WERI-Rb-1 (cell line): ENCODE data around the gene FOXN3.

Experiments
- DNase-seq: peaks from one replicate; pipeline ENCODE4 v3.0.0-alpha.2; 2020
- H3K27ac ChIP-seq: fragments of 250-450 bp; sonication (Bioruptor Pico); 2 replicates; pipeline ENCODE4 v1.5.1; 2020; ENCODE audit warnings: mild to moderate bottlenecking, moderate library complexity
- H3K27me3 ChIP-seq: fragments of 250-450 bp; sonication (Bioruptor Pico); 2 replicates; pipeline ENCODE4 v1.5.1; 2021; ENCODE audit warnings: mild to moderate bottlenecking, low read depth, moderate library complexity; ENCODE audit not compliant: insufficient read depth, severe bottlenecking
- H3K36me3 ChIP-seq: fragments of 250-450 bp; sonication (Bioruptor Pico); 2 replicates; pipeline ENCODE4 v1.5.1; 2020; ENCODE audit warnings: mild to moderate bottlenecking, moderate library complexity
- H3K4me3 ChIP-seq: 2 replicates; pipeline ENCODE4 v1.5.1; 2011; ENCODE audit warnings: low read depth, mild to moderate bottlenecking, control low read depth, low read length
- H3K9me3 ChIP-seq: fragments of 250-450 bp; sonication (Bioruptor Pico); 2 replicates; pipeline ENCODE4 v1.5.1; 2021; ENCODE audit warnings: mild to moderate bottlenecking, moderate library complexity; ENCODE audit not compliant: severe bottlenecking
- TF ChIP-seq, protein P1 (sequence below): IDR thresholded peaks from 2 replicates; pipeline ENCODE4 v1.5.1; 2011; ENCODE audit warnings: low read depth, mild to moderate bottlenecking, control low read depth, inconsistent platforms, low read length

Gene FOXN3

DNA sequence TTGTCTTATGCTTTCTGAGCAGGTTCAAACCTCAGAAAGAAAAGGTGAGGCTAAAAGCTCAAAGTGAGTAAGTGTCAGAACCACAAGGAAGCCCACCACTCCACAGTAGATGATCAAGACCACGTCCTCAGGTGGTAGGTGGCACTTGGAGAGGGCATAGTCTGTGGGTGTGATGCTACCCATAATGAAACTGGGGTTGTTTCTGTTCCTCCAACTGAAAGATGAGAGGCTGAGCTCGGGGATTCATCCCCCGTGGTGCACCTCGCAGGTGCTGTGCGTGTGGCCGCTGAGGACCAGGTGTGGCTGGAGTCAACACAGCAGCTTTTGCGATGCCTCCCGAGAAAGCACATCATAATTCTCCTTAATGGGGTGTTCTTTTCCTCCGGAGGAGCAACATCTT, 306.9 kb downstream of the FOXN3 start:
- H3K27ac ChIP-seq = no peak overlapping the region
- no peaks in the 10 kb centered on the region for H3K27me3 ChIP-seq
- TF ChIP-seq, protein P1, sequence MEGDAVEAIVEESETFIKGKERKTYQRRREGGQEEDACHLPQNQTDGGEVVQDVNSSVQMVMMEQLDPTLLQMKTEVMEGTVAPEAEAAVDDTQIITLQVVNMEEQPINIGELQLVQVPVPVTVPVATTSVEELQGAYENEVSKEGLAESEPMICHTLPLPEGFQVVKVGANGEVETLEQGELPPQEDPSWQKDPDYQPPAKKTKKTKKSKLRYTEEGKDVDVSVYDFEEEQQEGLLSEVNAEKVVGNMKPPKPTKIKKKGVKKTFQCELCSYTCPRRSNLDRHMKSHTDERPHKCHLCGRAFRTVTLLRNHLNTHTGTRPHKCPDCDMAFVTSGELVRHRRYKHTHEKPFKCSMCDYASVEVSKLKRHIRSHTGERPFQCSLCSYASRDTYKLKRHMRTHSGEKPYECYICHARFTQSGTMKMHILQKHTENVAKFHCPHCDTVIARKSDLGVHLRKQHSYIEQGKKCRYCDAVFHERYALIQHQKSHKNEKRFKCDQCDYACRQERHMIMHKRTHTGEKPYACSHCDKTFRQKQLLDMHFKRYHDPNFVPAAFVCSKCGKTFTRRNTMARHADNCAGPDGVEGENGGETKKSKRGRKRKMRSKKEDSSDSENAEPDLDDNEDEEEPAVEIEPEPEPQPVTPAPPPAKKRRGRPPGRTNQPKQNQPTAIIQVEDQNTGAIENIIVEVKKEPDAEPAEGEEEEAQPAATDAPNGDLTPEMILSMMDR = no peak
- H3K4me3 ChIP-seq = no peak overlapping the region
- H3K9me3 ChIP-seq = no peaks in the 10 kb centered on the region
- no peaks in the 10 kb centered on the region for H3K36me3 ChIP-seq
- DNase-seq = no peak

DNA sequence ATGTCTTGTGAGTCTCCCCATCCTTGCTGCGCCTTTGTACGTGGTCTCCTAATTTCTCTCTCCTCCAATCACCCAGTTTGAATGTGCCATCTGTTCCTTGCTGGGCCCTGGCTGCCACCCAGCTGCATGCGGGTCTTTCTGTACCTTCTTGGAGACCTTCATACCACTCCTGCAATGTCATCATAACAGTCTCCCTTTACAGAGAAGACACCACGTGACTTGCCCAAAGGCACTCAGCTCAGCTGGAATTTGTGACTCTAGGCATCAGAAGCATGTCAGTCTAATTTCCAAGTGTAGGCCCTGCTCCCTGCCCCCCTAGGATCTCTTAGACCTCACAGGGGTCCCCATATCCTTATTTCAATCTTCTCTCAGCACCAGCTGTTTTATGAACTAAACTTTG, 308.4 kb downstream of the FOXN3 start:
- TF ChIP-seq, protein P1 = no peak
- no peak overlapping the region for H3K27ac ChIP-seq
- no peaks in the 10 kb centered on the region for H3K36me3 ChIP-seq
- H3K4me3 ChIP-seq = no peak overlapping the region
- no peaks in the 10 kb centered on the region for H3K9me3 ChIP-seq
- no peak for DNase-seq
- H3K27me3 ChIP-seq = no peaks in the 10 kb centered on the region

DNA sequence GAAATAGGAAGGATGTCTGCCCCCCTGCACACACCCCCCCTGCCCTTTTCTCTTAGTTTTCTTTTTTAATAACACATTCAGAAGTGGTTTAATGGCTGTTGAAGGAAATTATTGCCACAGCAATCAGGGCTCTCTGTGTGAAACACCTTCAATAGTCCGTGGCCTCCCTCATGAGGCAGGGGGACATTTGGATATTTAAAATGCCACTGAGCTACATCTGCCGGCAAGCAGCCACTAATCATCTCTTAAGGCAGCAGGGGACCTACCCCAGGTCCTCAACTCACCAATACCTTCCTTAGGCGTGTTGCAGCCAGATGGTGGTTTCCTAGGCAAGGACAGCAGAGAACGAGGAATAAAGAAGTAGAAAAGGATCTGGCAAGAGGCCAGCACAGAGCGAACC, 309.4 kb downstream of the FOXN3 start:
- H3K4me3 ChIP-seq = no peak overlapping the region
- DNase-seq = peak; percentile 23
- no peak overlapping the region for H3K27ac ChIP-seq
- TF ChIP-seq, protein P1 = no peak
- H3K9me3 ChIP-seq = no peaks in the 10 kb centered on the region
- no peaks in the 10 kb centered on the region for H3K27me3 ChIP-seq
- no peaks in the 10 kb centered on the region for H3K36me3 ChIP-seq
